IMR-90 (cell line): ENCODE data around the gene INO80D. TPM values are rescaled to one million over a fixed set of nuclear protein-coding genes. Genes with fewer than 3 reads are reported as not detected.

Source experiments
- ATAC-seq: fragments of 200-7000 bp; cut with Tn5 transposase; 2 replicates; pipeline ENCODE4 v1.9.1; 2020; ENCODE audit warnings: low read depth, mild to moderate bottlenecking, moderate library complexity
- BruUV-seq: library from RNA; stranded (reverse); fragments of 400-500 nt; replicated peaks from 2 replicates; lab custom pipeline; 2021; lab: Mats Ljungman, UMichigan
- CTCF ChIA-PET: fragments of 300-600 bp; formaldehyde crosslinking; extraction: SDS; loops from one replicate; lab custom pipeline; 2021; ENCODE audit warnings: antibody characterized with exemption; lab: Yijun Ruan, JAX
- POLR2A ChIA-PET: fragments of 300-600 bp; sonication (Branson Sonifier 250); formaldehyde crosslinking; loops from one replicate; lab custom pipeline; 2022; ENCODE audit warnings: antibody characterized with exemption; ENCODE audit not compliant: unreplicated experiment; lab: Charles Lee
- DNase-seq: peaks from one replicate; pipeline ENCODE4 v3.0.0; 2013
- H2AFZ ChIP-seq: replicated peaks from 2 replicates; pipeline ENCODE3; 2013; ENCODE audit warnings: low read length, mild to moderate bottlenecking; ENCODE audit not compliant: poor library complexity
- H2AK5ac ChIP-seq: 2 replicates; pipeline ENCODE4 v1.6.1; 2013; ENCODE audit warnings: low read depth, low read length, inconsistent platforms
- H2AK9ac ChIP-seq: replicated peaks from 2 replicates; pipeline ENCODE3; 2013; ENCODE audit warnings: mild to moderate bottlenecking, low read depth, low read length, moderate library complexity; ENCODE audit not compliant: poor library complexity
- H2BK120ac ChIP-seq: 2 replicates; pipeline ENCODE4 v1.6.1; 2013; ENCODE audit warnings: low read depth, low read length, inconsistent platforms
- H2BK15ac ChIP-seq: 3 replicates; pipeline ENCODE4 v1.6.1; 2013; ENCODE audit warnings: low read depth, low read length, inconsistent platforms
- H2BK20ac ChIP-seq: 2 replicates; pipeline ENCODE4 v1.6.1; 2013; ENCODE audit warnings: low read depth, mild to moderate bottlenecking, inconsistent platforms, low read length, moderate library complexity
- H2BK5ac ChIP-seq: 2 replicates; pipeline ENCODE4 v1.6.1; 2013; ENCODE audit warnings: mild to moderate bottlenecking, low read depth, low read length, inconsistent platforms; ENCODE audit not compliant: poor library complexity, severe bottlenecking
- H3K14ac ChIP-seq: replicated peaks from 2 replicates; pipeline ENCODE4 v1.6.1; 2013; ENCODE audit warnings: low read depth, low read length, inconsistent platforms
- H3K18ac ChIP-seq: 2 replicates; pipeline ENCODE4 v1.6.1; 2013; ENCODE audit warnings: low read depth, low read length, control low read depth
- H3K23ac ChIP-seq: 2 replicates; pipeline ENCODE4 v1.6.1; 2013; ENCODE audit warnings: low read depth, low read length, inconsistent platforms
- H3K27ac ChIP-seq: 2 replicates; pipeline ENCODE4 v1.5.1; 2013; ENCODE audit warnings: mild to moderate bottlenecking, control low read depth, low read length; ENCODE audit not compliant: insufficient read depth
- H3K27me3 ChIP-seq: 2 replicates; pipeline ENCODE4 v1.6.1; 2013; ENCODE audit warnings: low read length; ENCODE audit not compliant: control insufficient read depth, insufficient read depth
- H3K36me3 ChIP-seq: 2 replicates; pipeline ENCODE4 v1.6.1; 2013; ENCODE audit warnings: low read length, mixed read lengths; ENCODE audit not compliant: control insufficient read depth, insufficient read depth
- H3K4ac ChIP-seq: 2 replicates; pipeline ENCODE4 v1.6.1; 2013; ENCODE audit warnings: low read depth, low read length, inconsistent platforms
- H3K4me1 ChIP-seq: 2 replicates; pipeline ENCODE4 v1.6.1; 2013; ENCODE audit warnings: low read length, mixed read lengths; ENCODE audit not compliant: control insufficient read depth, insufficient read depth
- H3K4me2 ChIP-seq: 2 replicates; pipeline ENCODE4 v1.6.1; 2013; ENCODE audit warnings: low read depth, mild to moderate bottlenecking, control low read depth, low read length, moderate library complexity
- H3K4me3 ChIP-seq: 2 replicates; pipeline ENCODE4 v1.5.1; 2013; ENCODE audit warnings: low read depth, mild to moderate bottlenecking, control low read depth, low read length, moderate library complexity; ENCODE audit not compliant: insufficient read depth
- H3K56ac ChIP-seq: 2 replicates; pipeline ENCODE4 v1.6.1; 2013; ENCODE audit warnings: low read length, inconsistent platforms; ENCODE audit not compliant: insufficient read depth; ENCODE audit errors: extremely low read depth
- H3K79me1 ChIP-seq, 2 experiments: 2 replicates each; pipeline ENCODE4 v1.6.1; 2013; ENCODE audit warnings: low read length in 2 of 2, inconsistent platforms in 1 of 2, low read depth in 1 of 2
- H3K9ac ChIP-seq: 2 replicates; pipeline ENCODE4 v1.6.1; 2013; ENCODE audit warnings: low read depth, low read length, control low read depth
- H3K9me1 ChIP-seq: 2 replicates; pipeline ENCODE4 v1.6.1; 2013; ENCODE audit warnings: low read length, inconsistent platforms; ENCODE audit not compliant: insufficient read depth
- H3K9me3 ChIP-seq: 2 replicates; pipeline ENCODE4 v1.6.1; 2013; ENCODE audit warnings: low read length; ENCODE audit not compliant: control insufficient read depth, insufficient read depth
- H4K20me1 ChIP-seq: 2 replicates; pipeline ENCODE4 v1.6.1; 2013; ENCODE audit warnings: low read length, inconsistent platforms; ENCODE audit not compliant: insufficient read depth
- H4K5ac ChIP-seq: 2 replicates; pipeline ENCODE4 v1.6.1; 2013; ENCODE audit warnings: mild to moderate bottlenecking, low read depth, low read length, control low read depth
- H4K8ac ChIP-seq, 2 experiments: 2 replicates each; pipeline ENCODE4 v1.6.1; 2013; ENCODE audit warnings: low read depth in 2 of 2, low read length in 2 of 2, control low read depth in 1 of 2, inconsistent platforms in 1 of 2
- H4K91ac ChIP-seq: 2 replicates; pipeline ENCODE4 v1.6.1; 2013; ENCODE audit warnings: low read depth, low read length, inconsistent platforms; ENCODE audit not compliant: insufficient read depth
- BHLHE40 ChIP-seq: fragments of 150-350 bp; IDR thresholded peaks from 2 replicates; pipeline ENCODE4 v1.6.1; 2016; ENCODE audit warnings: mild to moderate bottlenecking, low read depth, low read length
- CEBPB ChIP-seq: IDR thresholded peaks from 2 replicates; pipeline ENCODE4 v1.6.1; 2012; ENCODE audit warnings: low read depth, low read length, improper control_type of control experiment
- CHD1 ChIP-seq: IDR thresholded peaks from 2 replicates; pipeline ENCODE4 v1.6.1; 2012; ENCODE audit warnings: low read depth, low read length, improper control_type of control experiment
- MAFK ChIP-seq: IDR thresholded peaks from 2 replicates; pipeline ENCODE4 v1.6.1; 2012; ENCODE audit warnings: low read depth, low read length, improper control_type of control experiment
- MAZ ChIP-seq: IDR thresholded peaks from 2 replicates; pipeline ENCODE4 v1.6.1; 2012; ENCODE audit warnings: low read depth, mild to moderate bottlenecking, low read length, improper control_type of control experiment, moderate library complexity, borderline replicate concordance
- MXI1 ChIP-seq: IDR thresholded peaks from 2 replicates; pipeline ENCODE4 v1.6.1; 2012; ENCODE audit warnings: low read depth, mild to moderate bottlenecking, low read length, moderate library complexity, borderline replicate concordance
- NFE2L2 ChIP-seq: fragments of 150-350 bp; IDR thresholded peaks from 2 replicates; pipeline ENCODE4 v1.6.1; 2016; ENCODE audit warnings: low read depth, mild to moderate bottlenecking, low read length
- RAD21 ChIP-seq: IDR thresholded peaks from 2 replicates; pipeline ENCODE4 v1.6.1; 2012; ENCODE audit warnings: low read length, improper control_type of control experiment
- RCOR1 ChIP-seq: IDR thresholded peaks from 2 replicates; pipeline ENCODE4 v1.6.1; 2012; ENCODE audit warnings: mild to moderate bottlenecking, low read length, improper control_type of control experiment; ENCODE audit not compliant: insufficient replicate concordance
- RFX5 ChIP-seq: IDR thresholded peaks from 2 replicates; pipeline ENCODE4 v1.8.0; 2012; ENCODE audit warnings: low read depth, mild to moderate bottlenecking, low read length, moderate library complexity
- WGBS, 2 experiments: methylation state at CpG; one replicate each; pipeline versions ENCODE4 v1.1.5 to v1.1.7; 2013; ENCODE audit warnings: missing lambda C conversion rate in 2 of 2; ENCODE audit not compliant: insufficient read length in 1 of 2; ENCODE audit errors: extremely low coverage in 2 of 2; 5-methylcytosine and 5-hydroxymethylcytosine counted together
- dilution Hi-C: fragments of 300-500 bp; cut with HindIII; formaldehyde crosslinking; loops from one replicate; pipeline ENCODE4 v1.14.3; 2018; ENCODE audit warnings: low sequenced_read_pairs; ENCODE audit not compliant: unreplicated experiment
- in situ Hi-C: fragments of 300-500 bp; cut with MboI; formaldehyde crosslinking; loops from 3 replicates; pipeline ENCODE4 v1.14.3; 2019; ENCODE audit warnings: low sequenced_read_pairs, inconsistent platforms, mixed read lengths
- intact Hi-C: fragments of 100-400 bp; cut with micrococcal nuclease; formaldehyde crosslinking; loops from 2 replicates; pipeline ENCODE4 v1.10.0; 2022
- polyA plus RNA-seq, 3 experiments: library from polyadenylated mRNA; depleted of rRNA; stranded (reverse); fragments of >200 nt; gene quantifications; 2 replicates each; pipeline ENCODE4 v1.2.3, GENCODE V29; 2012; ENCODE audit warnings: low replicate concordance in 1 of 3
- total RNA-seq: library from RNA; depleted of rRNA; stranded (reverse); fragments of >200 nt; gene quantifications from 2 replicates; pipeline ENCODE4 v1.2.3, GENCODE V29; 2012
- TF ChIP-seq, protein P1 (sequence below): fragments of 150-350 bp; IDR thresholded peaks from 2 replicates; pipeline ENCODE4 v1.6.1; 2017; ENCODE audit warnings: mild to moderate bottlenecking, antibody characterized with exemption, low read length, low read depth
- TF ChIP-seq, protein P2 (sequence below): conservative IDR thresholded peaks from 2 replicates; pipeline ENCODE4 v1.5.1; 2012; ENCODE audit warnings: mild to moderate bottlenecking, low read depth, low read length, improper control_type of control experiment
- TF ChIP-seq, protein P3 (sequence below): fragments of 150-350 bp; IDR thresholded peaks from 2 replicates; pipeline ENCODE4 v1.6.1; 2016; ENCODE audit warnings: low read depth, mild to moderate bottlenecking, low read length, moderate library complexity, borderline replicate concordance

The INO80D gene
- total and polyA plus RNA-seq, 2 of the 4 experiments (the other 2 are of a cell fraction) = 0.79 to 4.5 TPM

DNA sequence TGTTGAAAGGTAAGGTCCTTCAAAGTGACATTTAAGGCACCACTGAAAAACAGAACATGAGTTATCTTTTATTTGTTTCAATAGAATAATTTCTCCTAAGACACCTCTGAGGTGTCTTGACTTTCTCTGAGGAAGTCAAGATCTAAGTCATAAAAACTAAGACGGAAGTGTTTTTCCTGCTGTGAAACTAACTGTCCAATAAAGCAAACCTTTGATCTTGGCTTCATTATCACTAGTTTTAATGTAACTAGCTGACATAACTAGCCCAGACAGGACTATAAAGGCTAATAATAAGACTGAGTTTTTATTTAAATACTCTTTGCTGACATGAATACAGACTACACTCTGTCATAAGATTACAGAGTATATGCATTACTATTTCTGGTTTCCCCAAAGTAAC lies 36.6 kb downstream of the INO80D start:
- no peak overlapping the region for H2AK9ac ChIP-seq
- H3K9ac ChIP-seq = no peak overlapping the region
- H2BK20ac ChIP-seq = no peak overlapping the region
- H3K36me3 ChIP-seq = peaks cover 7% of the 10 kb centered on the region
- H3K27ac ChIP-seq = no peak overlapping the region
- ChIA-PET CTCF (no interaction called here), POLR2A (no interaction called here)
- H3K4ac ChIP-seq = no peak overlapping the region
- H3K79me1 ChIP-seq = peaks cover 8 to 9% of the 10 kb centered on the region in 2 experiments; a peak in 3 of 4 replicates
- no peak overlapping the region for H2BK5ac ChIP-seq
- no peak overlapping the region for H3K56ac ChIP-seq
- TF ChIP-seq RCOR1 (no peak), MAZ (no peak), BHLHE40 (no peak), CEBPB (no peak), MXI1 (no peak), RAD21 (no peak), NFE2L2 (no peak), RFX5 (no peak), MAFK (no peak), CHD1 (no peak)
- TF ChIP-seq, protein P1, sequence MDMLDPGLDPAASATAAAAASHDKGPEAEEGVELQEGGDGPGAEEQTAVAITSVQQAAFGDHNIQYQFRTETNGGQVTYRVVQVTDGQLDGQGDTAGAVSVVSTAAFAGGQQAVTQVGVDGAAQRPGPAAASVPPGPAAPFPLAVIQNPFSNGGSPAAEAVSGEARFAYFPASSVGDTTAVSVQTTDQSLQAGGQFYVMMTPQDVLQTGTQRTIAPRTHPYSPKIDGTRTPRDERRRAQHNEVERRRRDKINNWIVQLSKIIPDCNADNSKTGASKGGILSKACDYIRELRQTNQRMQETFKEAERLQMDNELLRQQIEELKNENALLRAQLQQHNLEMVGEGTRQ = no peak
- TF ChIP-seq, protein P2, sequence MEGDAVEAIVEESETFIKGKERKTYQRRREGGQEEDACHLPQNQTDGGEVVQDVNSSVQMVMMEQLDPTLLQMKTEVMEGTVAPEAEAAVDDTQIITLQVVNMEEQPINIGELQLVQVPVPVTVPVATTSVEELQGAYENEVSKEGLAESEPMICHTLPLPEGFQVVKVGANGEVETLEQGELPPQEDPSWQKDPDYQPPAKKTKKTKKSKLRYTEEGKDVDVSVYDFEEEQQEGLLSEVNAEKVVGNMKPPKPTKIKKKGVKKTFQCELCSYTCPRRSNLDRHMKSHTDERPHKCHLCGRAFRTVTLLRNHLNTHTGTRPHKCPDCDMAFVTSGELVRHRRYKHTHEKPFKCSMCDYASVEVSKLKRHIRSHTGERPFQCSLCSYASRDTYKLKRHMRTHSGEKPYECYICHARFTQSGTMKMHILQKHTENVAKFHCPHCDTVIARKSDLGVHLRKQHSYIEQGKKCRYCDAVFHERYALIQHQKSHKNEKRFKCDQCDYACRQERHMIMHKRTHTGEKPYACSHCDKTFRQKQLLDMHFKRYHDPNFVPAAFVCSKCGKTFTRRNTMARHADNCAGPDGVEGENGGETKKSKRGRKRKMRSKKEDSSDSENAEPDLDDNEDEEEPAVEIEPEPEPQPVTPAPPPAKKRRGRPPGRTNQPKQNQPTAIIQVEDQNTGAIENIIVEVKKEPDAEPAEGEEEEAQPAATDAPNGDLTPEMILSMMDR = no peak
- TF ChIP-seq, protein P3, sequence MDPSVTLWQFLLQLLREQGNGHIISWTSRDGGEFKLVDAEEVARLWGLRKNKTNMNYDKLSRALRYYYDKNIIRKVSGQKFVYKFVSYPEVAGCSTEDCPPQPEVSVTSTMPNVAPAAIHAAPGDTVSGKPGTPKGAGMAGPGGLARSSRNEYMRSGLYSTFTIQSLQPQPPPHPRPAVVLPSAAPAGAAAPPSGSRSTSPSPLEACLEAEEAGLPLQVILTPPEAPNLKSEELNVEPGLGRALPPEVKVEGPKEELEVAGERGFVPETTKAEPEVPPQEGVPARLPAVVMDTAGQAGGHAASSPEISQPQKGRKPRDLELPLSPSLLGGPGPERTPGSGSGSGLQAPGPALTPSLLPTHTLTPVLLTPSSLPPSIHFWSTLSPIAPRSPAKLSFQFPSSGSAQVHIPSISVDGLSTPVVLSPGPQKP = no peak
- H4K20me1 ChIP-seq = peaks cover 6% of the 10 kb centered on the region
- no TSS peak for BruUV-seq
- in situ Hi-C loops = no loop called here
- H3K18ac ChIP-seq = no peak overlapping the region
- intact Hi-C loops = no loop called here
- H3K9me3 ChIP-seq = no peaks in the 10 kb centered on the region
- H3K4me2 ChIP-seq = no peak overlapping the region
- dilution Hi-C loops = no loop called here
- no peak overlapping the region for H4K5ac ChIP-seq
- no peak overlapping the region for H4K91ac ChIP-seq
- no peaks in the 10 kb centered on the region; the same call in 1 of the 2 replicates for H3K9me1 ChIP-seq
- H2AK5ac ChIP-seq = no peak overlapping the region
- no CpG with 5 or more reads among the region's 1 CpG for WGBS, 2 experiments
- no peaks in the 10 kb centered on the region for H3K27me3 ChIP-seq
- H4K8ac ChIP-seq = no peak overlapping the region
- H3K14ac ChIP-seq = no peak overlapping the region
- H2BK15ac ChIP-seq = no peak overlapping the region
- H3K23ac ChIP-seq = no peak overlapping the region
- no peak overlapping the region for H2BK120ac ChIP-seq
- H3K4me3 ChIP-seq = no peak overlapping the region
- no peak overlapping the region for H2AFZ ChIP-seq
- no peak for ATAC-seq
- DNase-seq = no peak
- H3K4me1 ChIP-seq = no peaks in the 10 kb centered on the region
